GM18519 (cell line): ENCODE results near the gene HES3.

ENCODE experiments used
- ATAC-seq: cut with Tn5 transposase; IDR thresholded peaks from one replicate; pipeline ENCODE4 v1.9.1; 2021; ENCODE audit warnings: mild to moderate bottlenecking, moderate library complexity; ENCODE audit not compliant: unreplicated experiment, low FRiP score

Gene HES3, protein sequence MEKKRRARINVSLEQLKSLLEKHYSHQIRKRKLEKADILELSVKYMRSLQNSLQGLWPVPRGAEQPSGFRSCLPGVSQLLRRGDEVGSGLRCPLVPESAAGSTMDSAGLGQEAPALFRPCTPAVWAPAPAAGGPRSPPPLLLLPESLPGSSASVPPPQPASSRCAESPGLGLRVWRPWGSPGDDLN

GRCh38 chr1:6243993-6244392 is at the start of gene HES3:
Gene HES3, plus strand, starts transcription at chr1:6244179. Its CDS starts 187 bp downstream, at chr1:6244366.
- ATAC-seq, result no peak

- no peak for ATAC-seq
Measured at GRCh38 chr1:6197746-6198427, 46.1 kb upstream of the HES3 start.

GRCh38 chr1:6198646-6199297 is 45.2 kb upstream of the HES3 start:
- ATAC-seq, result no peak

DNA sequence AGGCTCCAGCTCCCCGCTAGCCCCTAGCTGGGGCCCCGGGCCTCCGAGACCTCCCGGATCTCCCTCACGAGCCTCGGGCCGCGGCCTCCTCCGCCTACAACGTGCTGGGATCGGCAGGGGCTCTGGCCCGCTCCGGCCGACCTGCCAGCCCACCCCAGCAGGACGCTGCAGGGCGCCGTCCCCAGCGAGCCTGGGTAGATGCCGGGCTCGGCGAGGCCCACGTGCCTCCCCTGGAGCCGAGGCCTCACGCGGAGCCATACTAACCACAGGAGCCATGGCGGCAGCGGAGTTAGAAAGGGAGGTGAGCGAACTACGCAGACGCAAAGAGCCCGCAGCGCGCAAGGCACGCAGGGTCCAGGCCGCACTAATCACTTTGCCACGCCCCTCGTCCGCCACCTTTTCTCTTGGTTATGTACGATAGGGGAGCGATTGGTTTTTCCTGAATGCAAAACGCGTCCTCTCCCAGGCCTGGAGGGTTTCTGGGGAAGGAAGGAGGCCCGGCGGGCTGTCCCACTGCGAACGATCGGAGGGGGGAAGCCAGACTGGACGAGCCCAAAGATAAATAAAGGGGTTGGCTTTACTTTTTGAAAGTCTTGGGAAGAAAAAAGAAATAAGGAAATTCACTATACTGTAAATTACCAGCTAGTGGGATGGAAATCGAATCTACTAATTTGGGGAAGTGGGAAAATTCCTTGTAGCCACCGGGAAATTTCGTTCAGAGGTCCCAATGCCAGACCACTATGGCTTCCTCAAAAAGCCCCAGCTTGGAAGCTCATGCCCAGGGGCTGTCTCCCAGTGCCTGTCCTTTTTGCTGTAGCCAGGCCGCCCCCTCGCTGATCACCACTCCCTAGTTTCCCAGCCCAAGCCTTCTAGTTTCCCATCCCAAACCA is 44.4 kb upstream of the HES3 start, which contains the start of gene RPL22:
TSS of gene RPL22 (minus strand) at position 298 of the 890 bp plus-strand sequence. CDS start at position 276, 22 bp downstream.
- peak; percentile 92 for ATAC-seq

DNA sequence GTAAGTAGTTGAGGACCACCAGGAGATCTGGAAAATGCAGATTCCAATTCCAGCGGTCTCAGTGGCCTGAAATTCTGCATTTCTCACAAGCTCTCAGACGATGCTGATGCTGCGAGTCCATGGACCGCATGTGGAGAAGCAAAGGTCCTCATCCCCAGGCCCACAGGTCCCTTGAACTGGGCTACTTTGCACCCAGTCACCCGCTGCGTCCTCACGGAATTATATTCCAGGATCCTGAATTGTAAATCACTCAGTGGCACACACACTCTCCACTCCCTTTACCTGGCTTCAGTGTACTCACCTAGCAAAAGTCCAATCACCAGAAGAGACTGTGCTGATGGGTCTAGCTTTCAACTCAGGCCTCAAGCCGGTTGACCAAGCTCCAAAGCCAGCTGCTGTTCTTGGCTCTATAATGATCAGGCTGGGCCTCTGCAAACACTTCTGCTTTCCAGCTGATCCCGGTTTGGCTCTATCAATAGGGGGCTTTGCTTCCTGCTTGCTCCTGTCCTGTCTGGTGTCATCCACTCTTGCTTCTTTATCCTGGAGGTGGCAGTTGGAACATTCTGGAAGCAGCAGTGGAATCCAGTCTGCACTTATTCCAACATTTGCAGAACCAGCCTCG is 43.7 kb upstream of the HES3 start:
- no peak for ATAC-seq

GRCh38 chr1:6202256-6202655 is 41.7 kb upstream of the HES3 start:
- ATAC-seq, result no peak

DNA sequence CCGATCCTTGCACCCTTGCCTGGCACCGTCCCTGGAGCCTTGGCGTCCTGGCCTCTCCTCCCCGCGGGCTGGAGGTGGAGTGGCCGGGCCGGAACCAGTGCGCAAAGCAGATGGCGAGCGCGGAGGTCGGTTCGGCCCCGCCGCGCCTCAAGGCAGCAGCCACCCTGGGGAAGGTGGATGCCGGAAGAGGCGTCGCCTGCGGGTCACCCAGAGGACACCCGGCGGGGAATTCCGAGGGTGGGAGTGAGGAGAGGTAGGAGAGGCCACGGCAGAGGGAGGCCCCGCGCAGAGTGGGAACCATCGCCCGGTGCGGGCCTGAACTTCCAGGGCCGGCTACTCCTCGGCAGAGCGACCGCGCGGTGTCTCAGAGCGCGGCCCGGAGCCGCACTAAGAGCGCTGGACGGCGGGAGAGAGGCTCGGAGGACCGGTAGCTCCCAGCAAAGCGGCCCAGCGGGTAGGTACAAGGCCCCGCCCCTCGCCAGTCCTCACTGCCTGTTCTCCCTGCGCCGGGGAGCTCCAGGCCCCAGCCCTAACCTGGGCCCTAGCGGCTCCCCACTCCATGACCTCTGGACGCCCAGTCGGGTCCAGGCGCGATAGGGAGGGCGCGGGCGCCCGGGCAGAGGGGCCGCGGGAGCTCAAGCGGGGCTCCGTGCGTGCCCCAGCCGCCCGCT is 38.0 kb upstream of the HES3 start, which contains the start of gene RNF207:
TSS of gene RNF207 (plus strand) at position 271 of the 671 bp plus-strand sequence. CDS start 417 bp downstream, outside the sequence.
- no peak for ATAC-seq

DNA sequence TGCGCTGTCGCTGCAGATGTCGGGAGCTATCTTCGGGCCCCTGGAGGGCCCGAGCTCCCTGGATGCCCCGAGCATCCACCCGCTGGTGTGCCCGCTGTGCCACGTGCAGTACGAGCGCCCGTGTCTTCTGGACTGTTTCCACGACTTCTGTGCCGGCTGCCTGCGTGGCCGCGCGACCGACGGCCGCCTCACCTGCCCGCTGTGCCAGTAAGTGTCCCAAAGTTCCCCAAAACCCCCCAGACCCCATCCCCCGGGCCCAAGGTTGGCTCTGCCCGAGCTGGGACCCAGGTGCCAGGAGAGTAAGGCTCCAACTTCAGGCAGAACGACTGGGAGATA is 37.5 kb upstream of the HES3 start:
- no peak for ATAC-seq

DNA sequence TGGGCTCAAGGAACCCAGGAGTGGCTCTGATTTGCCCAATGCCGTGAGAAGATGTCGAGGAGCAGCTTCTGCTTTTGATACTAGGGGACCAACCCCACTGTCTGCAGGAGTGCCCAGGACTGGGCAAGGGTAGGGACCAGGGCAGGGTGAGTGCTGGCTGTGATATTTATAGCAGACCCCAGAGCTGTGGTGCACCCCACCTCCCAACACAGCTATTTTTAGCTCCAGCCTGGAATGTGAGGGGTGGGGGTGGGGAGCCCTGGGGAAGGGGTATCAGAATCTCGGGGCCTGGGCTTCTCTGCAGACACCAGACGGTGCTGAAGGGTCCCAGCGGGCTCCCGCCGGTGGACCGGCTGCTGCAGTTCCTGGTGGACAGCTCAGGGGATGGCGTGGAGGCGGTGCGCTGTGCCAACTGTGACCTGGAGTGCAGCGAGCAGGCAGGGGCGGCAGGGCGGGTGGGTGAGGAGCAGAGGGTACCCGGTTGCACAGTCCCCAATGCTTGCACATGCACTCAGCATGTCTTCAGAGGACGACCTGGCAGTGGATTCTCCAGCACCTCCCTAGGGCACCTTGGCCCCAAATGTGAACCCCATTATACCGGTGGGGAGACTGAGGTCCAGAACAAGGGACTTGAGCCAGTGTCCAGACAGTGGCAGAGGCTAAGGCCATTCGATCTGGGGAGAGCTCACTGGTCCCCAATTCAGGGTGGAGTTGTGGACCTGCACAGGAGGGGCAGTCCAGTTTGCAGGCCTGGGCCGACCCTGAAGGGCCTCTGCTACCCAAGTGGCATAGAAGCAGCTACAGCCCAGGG is 36.7 kb upstream of the HES3 start:
- ATAC-seq, result no peak

- no peak for ATAC-seq
Measured at GRCh38 chr1:6207921-6208320, 36.1 kb upstream of the HES3 start.

GRCh38 chr1:6208723-6209660 is 35.0 kb upstream of the HES3 start:
- ATAC-seq, result no peak

DNA sequence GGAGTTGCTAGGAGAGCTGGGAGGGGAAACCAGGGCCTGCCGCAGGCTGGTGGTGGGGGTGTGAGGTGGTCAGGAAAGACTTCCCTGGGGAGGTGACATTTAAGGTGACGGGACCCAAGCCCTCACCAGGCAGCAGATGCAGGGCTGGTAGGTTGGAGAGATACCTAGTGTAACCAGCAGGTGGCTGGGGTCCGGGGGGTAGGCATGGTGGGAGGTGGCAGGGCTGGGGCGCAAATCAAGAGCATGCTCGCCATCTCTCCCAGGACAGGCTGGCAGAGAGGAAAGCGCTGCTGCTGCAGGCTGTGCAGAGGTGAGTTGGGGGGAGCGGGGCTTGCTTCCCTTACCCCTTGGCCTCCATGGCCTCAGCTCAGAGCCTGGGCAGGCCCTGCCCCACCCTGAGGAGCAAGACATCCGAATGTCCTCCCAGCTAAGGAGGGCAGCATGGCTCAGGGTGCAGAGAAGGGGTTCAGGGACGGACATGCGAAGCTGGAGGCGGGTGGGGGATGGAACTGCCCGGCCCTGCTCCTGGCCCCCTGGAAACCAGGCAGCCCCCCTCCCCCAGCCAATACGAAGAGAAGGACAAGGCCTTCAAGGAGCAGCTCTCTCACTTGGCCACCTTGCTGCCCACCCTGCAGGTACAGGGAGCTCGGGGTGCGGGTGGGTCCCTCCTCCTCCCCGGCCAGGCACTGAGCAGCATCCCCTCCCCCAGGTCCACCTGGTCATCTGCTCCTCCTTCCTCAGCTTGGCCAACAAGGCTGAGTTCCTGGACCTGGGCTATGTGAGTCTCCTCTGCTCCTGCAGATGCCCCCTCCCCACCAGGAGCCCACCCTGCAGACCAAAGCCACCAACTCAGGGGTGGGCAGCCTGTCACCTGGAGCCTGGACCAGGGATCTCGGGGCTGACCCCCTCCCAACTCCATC is 34.1 kb upstream of the HES3 start:
- no peak for ATAC-seq

GRCh38 chr1:6210591-6211355 is 33.2 kb upstream of the HES3 start:
- ATAC-seq, result no peak

DNA sequence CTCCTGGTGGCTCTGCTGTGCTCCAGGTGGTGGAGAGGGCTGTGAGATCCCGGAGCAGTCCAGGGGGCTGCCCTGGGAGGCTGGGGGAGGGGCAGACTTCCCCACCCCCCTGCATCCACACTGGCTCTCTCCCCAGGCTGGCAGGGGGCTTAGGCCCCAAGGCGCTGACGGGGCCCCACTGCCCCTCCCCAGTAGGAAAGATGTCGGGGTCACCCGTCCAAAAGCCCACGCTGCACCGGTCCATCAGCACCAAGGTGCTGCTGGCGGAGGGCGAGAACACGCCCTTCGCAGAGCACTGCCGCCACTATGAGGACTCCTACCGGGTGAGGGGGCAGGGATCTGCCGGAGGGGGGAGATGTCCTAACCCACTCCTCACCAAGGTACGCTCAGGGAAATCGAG is 32.2 kb upstream of the HES3 start:
- ATAC-seq, result no peak

GRCh38 chr1:6212193-6212959 is 31.6 kb upstream of the HES3 start:
- no peak for ATAC-seq
